Posterior vena cava (tissue), 2 donors: ENCODE data around the gene SUZ12. TPM values are rescaled to one million over a fixed set of nuclear protein-coding genes. Genes with fewer than 3 reads are reported as not detected.
"Not testable (repeated sequence)": the region's sequence is repeated elsewhere in the genome, so short reads cannot be mapped to it uniquely, and the experiment has no call there.

ENCODE experiments used
- DNase-seq: peaks from one replicate; pipeline ENCODE4 v3.0.0-alpha.2; 2020; ENCODE audit warnings: low spot score
- intact Hi-C, 2 donors: fragments of 100-400 bp; cut with DNase I; formaldehyde crosslinking; loops; one replicate each; pipeline versions ENCODE4 v1.14.1 to v1.14.2; 2022 to 2023
- total RNA-seq, 2 donors: library from RNA; stranded (reverse); fragmentation: NEBNext Ultra II Directional; extraction: Animal tissue kit (Norgen Biotek cat#: 25700); gene quantifications; one replicate each; pipeline ENCODE4 v1.2.1, GENCODE V29; 2021
- donor health status: DM: yes; HTN: yes; CAD: no.
- donor health status: DM: yes; HTN: yes; CAD: no.

Gene SUZ12
- total RNA-seq, 2 donors from 2014 or later, result 18.0 to 22.7 TPM

DNA sequence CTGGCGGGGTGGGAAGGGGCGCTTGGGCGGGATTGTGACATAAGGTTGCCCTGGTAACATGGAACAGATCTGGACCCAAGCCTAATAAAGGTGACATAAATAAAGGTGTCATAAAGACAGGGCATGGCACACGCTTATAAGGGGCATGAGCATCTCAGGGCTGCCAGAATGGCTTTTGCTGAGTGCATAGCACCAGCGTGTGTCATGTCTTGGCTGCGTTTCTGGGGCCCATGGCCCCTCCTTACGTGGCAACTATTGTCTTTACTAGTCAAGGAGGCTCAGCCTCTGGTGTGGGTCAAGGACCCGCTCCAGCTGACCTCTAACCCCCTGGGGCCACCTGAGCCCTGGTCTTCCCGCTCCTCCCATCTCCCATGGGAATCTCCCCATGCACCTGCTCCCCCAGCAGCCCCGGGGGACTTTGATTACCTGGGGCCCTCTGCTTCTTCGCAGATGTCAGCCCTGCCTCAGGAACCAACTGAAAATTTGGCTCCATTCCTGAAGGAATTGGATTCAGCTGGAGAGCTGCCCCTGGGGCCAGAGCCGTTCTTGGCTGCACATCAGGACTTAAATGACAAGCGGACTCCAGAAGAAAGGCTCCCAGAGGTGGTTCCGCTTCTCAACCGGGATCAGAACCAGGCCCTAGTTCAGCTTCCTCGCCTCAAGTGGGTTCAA is 84.3 kb downstream of the SUZ12 start:
- no peak for DNase-seq
- intact Hi-C loops, result no loop called here

- intact Hi-C loops, result no loop called here
- DNase-seq, result no peak
Measured at GRCh38 chr17:32021615-32021955, 84.8 kb downstream of the SUZ12 start.

- intact Hi-C loops, DNase-seq: not testable (repeated sequence)
Measured at GRCh38 chr17:32022554-32022953, 85.7 kb downstream of the SUZ12 start.

DNA sequence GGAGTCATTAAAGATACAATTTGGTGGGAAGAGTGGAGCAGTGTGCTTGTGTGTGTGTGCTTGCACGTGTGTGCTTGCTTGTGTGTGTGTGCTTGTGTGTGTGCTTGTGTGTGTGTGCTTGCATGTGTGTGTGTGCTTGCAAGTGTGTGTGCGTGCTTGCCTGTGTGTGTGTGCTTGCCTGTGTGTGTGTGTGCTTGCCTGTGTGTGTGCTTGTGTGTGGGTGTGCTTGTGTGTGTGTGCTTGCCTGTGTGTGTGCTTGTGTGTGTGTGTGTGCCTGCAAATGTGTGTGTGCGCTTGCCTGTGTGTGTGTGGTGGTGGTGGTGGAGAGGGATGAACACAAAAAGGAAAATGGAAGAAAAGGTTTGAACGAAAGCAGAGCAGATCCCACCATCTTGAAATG is 90.5 kb downstream of the SUZ12 start:
- DNase-seq, intact Hi-C loops: not testable (repeated sequence)

- intact Hi-C loops, result no loop called here
- no peak for DNase-seq
Measured at GRCh38 chr17:32033223-32033622, 96.4 kb downstream of the SUZ12 start.

GRCh38 chr17:32033812-32034211 is 97.0 kb downstream of the SUZ12 start:
- DNase-seq, intact Hi-C loops: not testable (repeated sequence)

- intact Hi-C loops, DNase-seq: not testable (repeated sequence)
Measured at GRCh38 chr17:32040246-32040645, 103.4 kb downstream of the SUZ12 start.

DNA sequence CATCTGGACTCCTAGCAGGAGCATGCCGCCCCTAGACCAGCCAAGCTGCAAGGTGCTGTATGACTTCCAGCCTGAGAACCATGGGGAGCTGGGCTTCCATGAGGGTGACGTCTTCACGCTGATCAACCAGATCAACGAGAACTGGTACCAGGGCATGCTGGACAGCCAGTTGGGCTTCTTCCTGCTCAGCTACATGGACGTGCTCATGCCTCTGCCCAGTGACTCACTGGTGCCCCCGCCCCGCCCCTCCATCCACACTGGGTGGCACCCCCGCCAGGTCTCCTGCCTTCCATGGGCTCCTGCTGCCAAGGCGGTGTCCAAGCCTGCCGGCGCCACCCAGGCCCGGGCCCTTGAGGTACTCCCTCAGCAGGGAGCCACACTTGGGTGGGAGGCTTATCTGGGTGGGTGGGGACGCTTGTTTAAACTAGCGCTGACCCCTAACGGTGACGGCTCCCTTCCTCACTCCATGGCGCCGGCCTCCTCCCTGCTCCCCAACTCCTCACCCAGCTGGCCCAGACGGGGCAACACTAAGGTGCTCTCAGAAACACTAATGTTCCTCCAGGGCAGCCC is 104.6 kb downstream of the SUZ12 start:
- DNase-seq, intact Hi-C loops: not testable (repeated sequence)

- DNase-seq, intact Hi-C loops: not testable (repeated sequence)
Measured at GRCh38 chr17:32042266-32042665, 105.5 kb downstream of the SUZ12 start.

- DNase-seq, intact Hi-C loops: not testable (repeated sequence)
Measured at GRCh38 chr17:32045611-32046010, 108.8 kb downstream of the SUZ12 start.

DNA sequence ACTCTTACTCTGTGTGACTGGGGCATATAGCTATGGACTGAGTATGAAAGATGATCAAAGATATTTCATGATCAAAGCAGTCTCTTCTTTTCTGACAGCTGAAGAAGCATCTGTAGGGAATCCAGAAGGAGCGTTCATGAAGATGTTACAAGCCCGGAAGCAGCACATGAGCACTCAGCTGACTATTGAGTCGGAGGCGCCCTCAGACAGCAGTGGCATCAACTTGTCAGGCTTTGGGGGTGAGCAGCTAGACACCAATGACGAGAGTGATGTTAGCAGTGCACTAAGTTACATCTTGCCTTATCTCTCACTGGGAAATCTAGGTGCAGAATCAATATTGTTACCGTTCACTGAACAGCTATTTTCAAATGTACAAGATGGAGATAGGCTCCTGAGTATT is 110.9 kb downstream of the SUZ12 start:
- DNase-seq, intact Hi-C loops: not testable (repeated sequence)

Other genes with a start within 250 kb of the SUZ12 start
- 10 to 100 TPM; 41.0 to 54.8 TPM for gene COPRS, start 77.8 kb upstream of the SUZ12 start, total RNA-seq
- 10 to 100 TPM; 41.0 to 51.4 TPM for gene UTP6, start 35.3 kb upstream of the SUZ12 start, total RNA-seq
- gene LRRC37B, start 70.4 kb downstream of the SUZ12 start, total RNA-seq, result 10 to 100 TPM in 1 of 2 donors, 1 to 10 TPM in 1; 9.2 to 15.9 TPM
- gene RHOT1, start 205.5 kb downstream of the SUZ12 start, total RNA-seq, result 10 to 100 TPM; 37.9 to 45.6 TPM